Measurements from ENCODE around the gene CYTH1. TPM values are rescaled to one million over a fixed set of nuclear protein-coding genes. Genes with fewer than 3 reads are reported as not detected.
A peak's percentile ranks its signal among the peaks of the same experiment; 100 is the strongest.

Gene CYTH1
- total and polyA plus RNA-seq, 10 of the 15 experiments (the other 5 are each of a cell fraction or from before 2014, with no cell fraction given), result 6.6 to 188 (median 145) TPM

DNA sequence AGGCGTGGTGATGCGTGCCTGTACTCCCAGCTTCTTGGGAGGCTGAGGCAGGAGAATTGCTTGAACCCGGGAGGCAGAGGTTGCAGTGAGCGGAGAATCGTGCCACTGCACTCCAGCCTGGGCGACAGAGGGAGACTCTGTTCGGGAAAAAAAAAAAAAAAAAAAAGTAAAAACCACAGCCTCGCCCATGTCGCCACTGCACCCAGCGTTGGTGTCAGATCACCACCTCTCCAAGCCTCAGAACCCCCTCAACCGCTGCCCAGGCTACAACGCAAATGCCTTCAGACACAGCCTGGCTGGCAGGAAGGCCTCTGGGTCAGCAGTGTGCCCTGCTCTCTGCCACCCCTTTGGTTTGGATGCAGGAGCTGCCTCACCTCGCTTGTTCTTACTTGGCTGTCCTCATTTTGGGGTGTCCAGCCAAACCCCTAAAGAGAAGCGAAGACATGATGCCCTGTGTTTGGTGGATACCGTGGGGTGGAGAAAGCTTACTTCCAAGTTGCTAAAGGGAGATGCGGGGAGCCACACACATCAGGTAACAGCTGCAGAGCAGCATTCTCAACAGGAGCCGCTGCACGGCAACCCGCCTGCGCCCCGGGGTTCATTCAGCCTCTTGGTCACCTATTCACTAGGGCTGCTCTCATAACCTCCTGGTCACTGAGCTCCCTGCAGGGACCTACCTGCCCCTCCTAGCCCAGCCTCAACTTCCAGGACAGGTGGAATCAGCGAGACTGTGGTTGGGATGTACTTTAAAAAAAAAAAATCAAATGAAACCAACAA is 13.0 kb upstream of the CYTH1 start:
- TF ChIP-seq SMC3 (IDR thresholded peaks at IDR 0.05; ENCODE audit: borderline replicate concordance, low read length), result no peak
- TF ChIP-seq YY1 (IDR thresholded peaks at IDR 0.05; ENCODE audit: low read depth, low read length), result no peak
- TF ChIP-seq DPF2 (IDR thresholded peaks at IDR 0.05), result no peak
- no peak for TF ChIP-seq BRCA1 (IDR thresholded peaks at IDR 0.05; ENCODE audit: low read depth, low read length)
- no peak for TF ChIP-seq GATAD2B (conservative IDR thresholded peaks at IDR 0.05; ENCODE audit: low read depth)
- TF ChIP-seq POLR2A (IDR thresholded peaks at IDR 0.05; ENCODE audit: low read depth, low read length), result 0 out of 2 replicates have a peak, but pooled peaks have one; percentile 25
- no peak for TF ChIP-seq RUNX3 (IDR thresholded peaks at IDR 0.05; ENCODE audit: low read length)
- no peak overlapping the region for H3K27ac ChIP-seq (ENCODE audit: control insufficient read depth, insufficient read depth)
- H3K9ac ChIP-seq (ENCODE audit: control insufficient read depth, insufficient read depth, low read length), result no peak overlapping the region
- H3K9me3 ChIP-seq (replicated peaks; ENCODE audit: control insufficient read depth, insufficient read depth, low read length), result no peaks in the 10 kb centered on the region
- H2AFZ ChIP-seq (ENCODE audit: control insufficient read depth, low read depth, low read length), result no peak overlapping the region
- SMC1A ChIA-PET (ENCODE audit: uncharacterized antibody, unreplicated experiment), result no interaction called here
- H3K27me3 ChIP-seq (replicated peaks in 1 of 2; ENCODE audit: control insufficient read depth in 2 of 2, insufficient read depth in 2 of 2, low read length in 1 of 2), result no peaks in the 10 kb centered on the region
- no TSS peak for BruUV-seq (replicated peaks)
- no peaks in the 10 kb centered on the region for H4K20me1 ChIP-seq (ENCODE audit: control insufficient read depth, insufficient read depth)
- H3K79me2 ChIP-seq (ENCODE audit: control insufficient read depth, insufficient read depth, low read length), result no peaks in the 10 kb centered on the region
- intact Hi-C loops (cut with micrococcal nuclease; ENCODE audit: unreplicated experiment), result no loop called here
- RAD21 ChIA-PET (ENCODE audit: unreplicated experiment), result no interaction called here
- WGBS (ENCODE audit: insufficient coverage, insufficient replicate concordance, low lambda C conversion rate, missing lambda C conversion rate), result 95% methylated on average over 18 of the region's 22 CpGs
- H3K4me3 ChIP-seq, result no peak overlapping the region
- in situ Hi-C loops (cut with MboI), result no loop called here
- POLR2A ChIA-PET, result interaction anchor here (0.7 kb wide), 1 partner anchor 13 kb away, joined by 5 read pairs; no protein-coding TSS in a partner anchor
- CTCF ChIA-PET, result no interaction called here
- no peak for FAIRE-seq
- no peak for ATAC-seq
- no peak for DNase-seq (ENCODE audit: low read depth, low spot score)
- no peak overlapping the region for H3K4me2 ChIP-seq (ENCODE audit: control insufficient read depth, insufficient read depth)
- H3K4me1 ChIP-seq (ENCODE audit: control insufficient read depth, insufficient read depth, low read length), result no peaks in the 10 kb centered on the region
- H3K36me3 ChIP-seq (ENCODE audit: control insufficient read depth in 2 of 2, insufficient read depth in 2 of 2, low read length in 1 of 2), result peaks cover 13 to 21% of the 10 kb centered on the region in 2 experiments

DNA sequence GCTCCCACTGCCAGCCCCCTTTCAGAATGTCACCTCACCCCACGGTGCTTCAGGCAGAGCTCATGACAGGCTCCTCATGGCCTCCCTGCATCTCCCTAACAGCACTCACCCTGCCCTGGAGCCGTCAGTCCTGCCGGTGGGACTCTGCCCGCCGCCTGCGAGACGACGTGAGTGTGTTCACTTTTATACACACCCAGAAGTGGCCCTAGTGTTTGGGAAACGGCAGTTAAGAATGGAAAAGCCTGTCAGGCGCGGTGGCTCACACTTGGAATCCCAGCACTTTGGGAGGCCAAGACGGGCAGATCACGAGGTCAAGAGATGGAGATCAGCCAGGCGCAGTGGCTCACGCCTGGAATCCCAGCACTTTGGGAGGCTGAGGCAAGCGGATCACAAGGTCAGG is 12.3 kb upstream of the CYTH1 start:
- in situ Hi-C loops (cut with MboI) (no loop called here), intact Hi-C loops (cut with micrococcal nuclease; ENCODE audit: unreplicated experiment) (no loop called here)
- H3K4me1 ChIP-seq (ENCODE audit: control insufficient read depth, insufficient read depth, low read length), result no peaks in the 10 kb centered on the region
- no peak overlapping the region for H3K27ac ChIP-seq (ENCODE audit: control insufficient read depth, insufficient read depth)
- WGBS (ENCODE audit: insufficient coverage, insufficient replicate concordance, low lambda C conversion rate, missing lambda C conversion rate), result 97% methylated on average over 16 of the region's 16 CpGs
- no peaks in the 10 kb centered on the region for H3K79me2 ChIP-seq (ENCODE audit: control insufficient read depth, insufficient read depth, low read length)
- H3K27me3 ChIP-seq (replicated peaks in 1 of 2; ENCODE audit: control insufficient read depth in 2 of 2, insufficient read depth in 2 of 2, low read length in 1 of 2), result no peaks in the 10 kb centered on the region
- no peak for DNase-seq (ENCODE audit: low read depth, low spot score)
- no peak overlapping the region for H3K4me3 ChIP-seq
- ChIA-PET POLR2A (interaction anchor here (0.7 kb wide), 1 partner anchor 12 kb away, joined by 5 read pairs; no protein-coding TSS in a partner anchor), CTCF (no interaction called here), RAD21 (ENCODE audit: unreplicated experiment) (no interaction called here), SMC1A (ENCODE audit: uncharacterized antibody, unreplicated experiment) (no interaction called here)
- no peak overlapping the region for H3K9ac ChIP-seq (ENCODE audit: control insufficient read depth, insufficient read depth, low read length)
- H2AFZ ChIP-seq (ENCODE audit: control insufficient read depth, low read depth, low read length), result no peak overlapping the region
- no peak overlapping the region for H3K4me2 ChIP-seq (ENCODE audit: control insufficient read depth, insufficient read depth)
- peaks cover 13 to 21% of the 10 kb centered on the region in 2 experiments for H3K36me3 ChIP-seq (ENCODE audit: control insufficient read depth in 2 of 2, insufficient read depth in 2 of 2, low read length in 1 of 2)
- BruUV-seq (replicated peaks), result no TSS peak
- no peak for FAIRE-seq
- no peak for ATAC-seq
- H3K9me3 ChIP-seq (replicated peaks; ENCODE audit: control insufficient read depth, insufficient read depth, low read length), result no peaks in the 10 kb centered on the region
- no peaks in the 10 kb centered on the region for H4K20me1 ChIP-seq (ENCODE audit: control insufficient read depth, insufficient read depth)
- TF ChIP-seq RAD21 (IDR thresholded peaks at IDR 0.05; ENCODE audit: insufficient read depth, low read depth, low read length) (no peak), TAF1 (IDR thresholded peaks at IDR 0.05; ENCODE audit: borderline replicate concordance, low read depth, low read length) (no peak), ZBTB4 (CRISPR knock-in tag; IDR thresholded peaks at IDR 0.05) (no peak)
- TF ChIP-seq, protein P1, sequence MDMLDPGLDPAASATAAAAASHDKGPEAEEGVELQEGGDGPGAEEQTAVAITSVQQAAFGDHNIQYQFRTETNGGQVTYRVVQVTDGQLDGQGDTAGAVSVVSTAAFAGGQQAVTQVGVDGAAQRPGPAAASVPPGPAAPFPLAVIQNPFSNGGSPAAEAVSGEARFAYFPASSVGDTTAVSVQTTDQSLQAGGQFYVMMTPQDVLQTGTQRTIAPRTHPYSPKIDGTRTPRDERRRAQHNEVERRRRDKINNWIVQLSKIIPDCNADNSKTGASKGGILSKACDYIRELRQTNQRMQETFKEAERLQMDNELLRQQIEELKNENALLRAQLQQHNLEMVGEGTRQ (IDR thresholded peaks at IDR 0.05; ENCODE audit: borderline replicate concordance, low read depth, low read length), result no peak

Measured in GM12878 (cell line).